Pulmonary artery endothelial cell (primary cell): Measurements from ENCODE around the gene MAN2B1. TPM values are rescaled to one million over a fixed set of nuclear protein-coding genes. Genes with fewer than 3 reads are reported as not detected.
"Not testable (repeated sequence)": the region's sequence is repeated elsewhere in the genome, so short reads cannot be mapped to it uniquely, and the experiment has no call there.

Experiments
- DNase-seq: peaks from one replicate; pipeline ENCODE4 v3.0.0-alpha.2; 2011; ENCODE audit warnings: low read depth, low spot score
- total RNA-seq: library from RNA; depleted of rRNA; stranded (reverse); fragments of >200 nt; gene quantifications from 2 replicates; pipeline ENCODE4 v1.2.3, GENCODE V29; 2014

Gene MAN2B1
- total RNA-seq, 1 donor from 2014 or later = 41.5 TPM

DNA sequence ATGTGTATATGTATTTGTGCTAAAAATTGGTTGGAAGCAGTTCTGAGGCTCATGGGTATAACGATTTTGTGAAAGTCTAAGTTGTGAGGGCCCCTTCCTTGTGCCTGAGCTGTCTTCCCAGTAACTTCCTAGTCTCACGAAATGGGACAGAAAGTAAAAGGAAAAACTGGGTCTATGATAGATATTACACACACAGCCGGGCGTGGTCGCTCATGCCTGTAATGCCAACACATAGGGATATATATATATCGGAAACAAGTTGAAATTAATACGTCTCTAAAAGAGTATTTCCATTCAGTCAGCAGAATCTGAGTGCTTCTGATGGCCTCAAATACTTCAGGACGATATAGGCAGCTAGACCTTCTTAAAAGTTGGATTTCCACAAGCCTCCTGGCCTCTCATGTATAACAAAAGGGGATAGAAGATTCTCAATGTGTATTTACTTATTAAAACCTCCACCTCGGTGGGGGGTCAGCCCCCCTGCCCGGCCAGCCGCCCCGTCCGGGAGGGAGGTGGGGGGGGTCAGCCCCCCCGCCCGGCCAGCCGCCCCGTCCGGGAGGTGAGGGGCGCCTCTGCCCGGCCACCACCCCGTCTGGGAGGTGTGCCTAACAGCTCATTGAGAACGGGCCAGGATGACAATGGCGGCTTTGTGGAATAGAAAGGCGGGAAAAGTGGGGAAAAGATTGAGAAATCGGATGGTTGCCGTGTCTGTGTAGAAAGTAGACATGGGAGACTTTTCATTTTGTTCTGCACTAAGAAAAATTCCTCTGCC is 45.1 kb downstream of the MAN2B1 start:
- not testable (repeated sequence) for DNase-seq

DNA sequence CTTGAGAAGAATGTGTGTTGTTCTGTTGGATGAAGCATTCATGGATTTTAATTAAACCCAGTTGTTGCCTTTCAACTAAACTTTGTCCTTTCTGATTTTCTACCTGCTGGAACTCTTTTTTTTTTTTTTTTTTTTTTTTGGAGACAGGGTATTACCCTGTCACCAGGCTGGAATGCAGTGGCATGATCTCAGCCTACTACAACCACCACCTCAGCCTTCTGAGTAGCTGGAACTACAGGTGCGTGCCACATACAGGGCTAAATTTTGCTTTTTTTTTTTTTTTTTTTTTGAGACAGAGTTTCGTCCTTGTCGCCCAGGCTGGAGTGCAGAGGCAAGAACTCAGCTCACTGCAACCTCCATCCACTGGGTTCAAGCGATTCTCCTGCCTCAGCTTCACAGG is 48.9 kb downstream of the MAN2B1 start:
- DNase-seq = no peak

DNA sequence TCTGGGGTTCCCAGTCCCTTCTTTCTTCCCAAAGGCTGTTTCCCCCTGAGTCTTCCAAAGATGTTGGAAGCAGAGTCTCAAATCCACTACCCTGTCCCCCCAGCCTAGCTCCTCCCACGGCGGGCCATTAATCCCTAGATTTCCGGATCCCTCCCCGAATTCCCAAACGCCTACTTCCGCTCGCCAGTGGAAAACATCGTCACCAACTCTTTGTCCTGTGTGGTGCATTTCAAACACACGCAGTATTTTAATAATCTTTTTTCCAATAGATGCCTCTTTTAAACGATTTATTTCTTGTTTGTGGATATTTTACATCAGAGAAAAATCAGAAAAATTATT is 55.2 kb downstream of the MAN2B1 start:
- peak; percentile 26 for DNase-seq

DNA sequence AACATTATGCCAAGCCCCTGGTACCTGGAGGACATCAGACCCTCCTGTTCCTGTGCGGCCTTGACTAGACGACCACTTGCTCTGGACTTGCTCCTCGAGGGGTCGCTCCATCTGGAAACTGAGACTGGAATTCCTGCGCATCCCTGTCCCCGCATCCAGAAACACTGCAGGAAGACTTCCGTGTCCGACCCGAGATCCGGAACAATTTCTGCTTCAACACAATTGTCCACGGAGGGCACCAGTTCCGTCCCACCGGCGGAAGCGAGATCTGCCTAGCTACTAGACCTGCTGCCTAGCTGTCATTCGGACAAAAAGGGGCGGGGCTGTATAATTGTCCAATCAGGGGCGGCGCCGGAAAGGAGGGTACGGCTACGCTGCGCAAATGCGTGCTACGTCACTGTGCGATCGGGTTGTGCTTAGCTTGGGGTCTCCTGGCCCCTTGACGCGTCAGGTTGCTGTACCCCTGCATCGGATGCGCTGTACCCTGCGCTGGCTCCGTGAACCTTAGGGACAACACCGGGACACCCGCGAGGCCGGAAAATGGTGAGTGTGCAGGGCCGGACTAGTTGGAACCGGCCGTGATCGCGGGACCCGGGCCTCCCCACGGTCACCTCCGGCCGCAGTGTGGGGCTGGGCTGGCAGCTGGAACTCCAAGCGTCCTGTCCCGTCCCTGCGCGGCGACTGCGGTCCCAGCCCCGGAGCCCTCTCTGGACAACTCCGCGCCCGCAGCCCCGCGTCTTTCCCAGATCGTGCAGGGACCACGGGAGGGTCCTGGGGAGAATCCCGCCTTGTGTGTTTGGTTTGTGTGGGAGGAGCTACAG is 55.8 kb downstream of the MAN2B1 start, which contains the start of the genes ZNF490 and ZNF791:
TSS of gene ZNF490 (minus strand) at position 274 of the 821 bp plus-strand sequence. CDS start at position 141, 133 bp downstream.
TSS of gene ZNF791 (plus strand) at position 381 of the 821 bp plus-strand sequence. CDS start at position 541, 160 bp downstream.
- DNase-seq = peak; percentile 86

DNA sequence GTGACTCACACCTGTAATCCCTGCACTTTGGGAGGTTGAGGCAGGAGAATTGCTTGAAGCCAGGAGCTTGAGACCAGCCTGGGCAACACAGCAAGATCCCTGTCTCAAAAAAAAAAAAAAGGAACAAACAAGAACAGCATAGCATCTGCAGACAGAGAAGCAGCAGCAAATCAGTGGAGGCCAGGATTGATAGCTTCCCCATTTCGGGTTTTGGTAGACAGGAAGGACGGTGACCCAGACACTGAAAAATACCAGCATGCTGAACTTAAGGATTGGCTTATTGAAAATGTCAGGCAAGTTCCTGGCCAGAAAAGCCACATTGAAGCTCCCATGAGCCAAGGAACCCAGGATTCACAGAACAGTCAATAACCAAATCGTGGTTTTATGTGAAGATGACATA is 58.9 kb downstream of the MAN2B1 start:
- DNase-seq = no peak

DNA sequence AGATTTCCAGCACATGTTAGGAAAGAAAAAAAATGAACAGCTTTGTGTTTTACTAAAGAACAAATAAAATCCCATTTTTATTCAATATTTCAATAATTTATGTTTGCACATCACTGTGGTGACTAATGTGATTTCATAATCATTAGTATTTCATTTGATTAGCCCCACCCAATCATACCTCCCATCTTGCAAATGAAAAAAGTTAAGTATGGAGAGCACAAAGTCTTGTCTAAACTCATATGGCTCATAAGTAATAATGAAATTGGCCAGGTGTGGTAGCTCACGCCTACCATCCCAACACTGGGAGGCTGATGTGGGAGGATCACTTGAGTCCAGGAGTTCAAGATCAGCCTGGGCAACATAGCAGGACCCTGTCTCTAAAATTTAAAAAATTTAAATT is 59.7 kb downstream of the MAN2B1 start:
- DNase-seq = no peak

DNA sequence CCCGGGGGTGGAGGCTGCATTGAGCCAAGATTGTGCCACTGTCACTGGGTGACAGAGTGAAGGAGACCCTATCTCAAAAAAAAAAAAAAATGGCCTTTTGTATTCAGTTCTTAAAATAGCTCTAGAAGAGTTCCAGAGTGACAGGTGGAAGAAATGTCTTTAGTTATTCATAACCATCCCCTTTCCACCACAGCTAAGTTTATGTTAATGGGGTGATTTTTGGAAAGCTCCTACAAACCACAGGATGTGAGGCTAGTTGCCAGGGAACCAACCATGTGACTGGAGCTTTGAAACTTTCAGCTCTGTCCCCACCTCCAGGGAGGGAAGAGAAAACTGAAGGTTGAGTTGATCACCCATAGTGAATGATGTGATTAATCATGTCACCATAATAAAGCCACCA is 62.8 kb downstream of the MAN2B1 start:
- no peak for DNase-seq

DNA sequence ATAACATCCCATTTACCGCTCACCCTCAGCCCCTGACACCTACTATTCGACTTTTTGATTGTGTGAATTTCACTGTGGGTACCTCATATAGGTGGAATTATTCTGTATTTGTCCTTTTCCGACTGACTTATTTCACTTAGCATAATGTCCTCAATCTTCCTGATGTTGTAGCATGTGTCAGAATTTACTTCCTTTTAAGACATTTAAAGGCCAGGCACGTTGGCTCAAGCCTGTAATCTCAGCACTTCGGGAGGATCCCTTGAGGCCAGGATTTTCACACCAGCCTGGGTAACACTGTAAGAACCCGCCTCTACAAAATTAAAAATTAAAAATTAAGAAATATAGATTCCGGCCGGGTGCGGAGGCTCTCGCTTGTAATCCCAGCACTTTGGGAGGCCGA is 68.9 kb downstream of the MAN2B1 start:
- no peak for DNase-seq

DNA sequence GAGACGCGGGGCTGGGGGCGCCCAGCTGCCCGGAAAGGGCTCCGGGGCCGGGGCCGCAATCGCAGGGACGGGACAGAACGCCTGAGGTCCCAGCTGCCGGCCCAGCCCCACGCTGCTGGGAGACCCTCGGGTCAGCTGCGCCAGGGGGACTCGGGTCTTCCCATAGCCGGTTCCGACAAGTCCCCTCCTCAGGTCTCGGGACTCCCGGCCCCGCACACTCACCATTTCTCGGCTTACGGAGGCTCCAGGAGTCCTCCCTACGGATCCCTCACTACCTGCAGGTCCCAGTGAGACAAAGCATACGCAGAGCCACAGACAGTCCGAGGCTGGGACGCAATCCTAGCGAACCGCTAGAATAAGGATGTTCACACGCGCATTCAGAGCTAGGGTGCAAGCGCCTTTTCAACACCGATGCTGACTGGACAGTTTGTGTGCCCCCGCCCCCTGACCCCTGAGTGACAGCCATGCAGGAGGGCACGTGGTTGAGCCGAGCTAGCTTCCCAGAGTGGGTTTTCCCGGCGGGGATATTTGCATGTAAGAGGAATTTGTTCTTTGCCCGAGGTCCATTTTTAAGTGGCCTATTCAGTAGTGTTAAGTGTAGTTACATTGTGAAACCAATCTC is 69.5 kb downstream of the MAN2B1 start:
- DNase-seq = no peak

Other genes starting within 250 kb of the MAN2B1 start
- gene ZNF443, start 225.7 kb downstream of the MAN2B1 start, total RNA-seq = 3.6 and 6.0 TPM in 2 replicates
- gene ZNF709, start 181.9 kb downstream of the MAN2B1 start, total RNA-seq = 2.6 and 3.9 TPM in 2 replicates
- 6.8 and 9.1 TPM in 2 replicates for gene ZNF564, start 115.3 kb downstream of the MAN2B1 start, total RNA-seq
- gene ZNF490, start 55.9 kb downstream of the MAN2B1 start, total RNA-seq = 6.0 and 9.7 TPM in 2 replicates
- gene ZNF791, start 55.8 kb downstream of the MAN2B1 start, total RNA-seq = 17.4 and 19.4 TPM in 2 replicates
- 7.5 and 10.9 TPM in 2 replicates for gene WDR83, start 65 bp upstream of the MAN2B1 start, total RNA-seq
- 58.6 and 60.9 TPM in 2 replicates for gene DHPS, start 15.1 kb upstream of the MAN2B1 start, total RNA-seq
- not detected in 2 replicates for gene GNG14, start 21.3 kb upstream of the MAN2B1 start, total RNA-seq
- gene FBXW9, start 29.9 kb upstream of the MAN2B1 start, total RNA-seq = 8.4 and 14.8 TPM in 2 replicates
- 23.9 and 31.4 TPM in 2 replicates for gene TNPO2, start 57.2 kb upstream of the MAN2B1 start, total RNA-seq
- gene TRIR, start 67.9 kb upstream of the MAN2B1 start, total RNA-seq = 161 and 169 TPM in 2 replicates
- gene GET3, start 70.8 kb upstream of the MAN2B1 start, total RNA-seq = 113 and 115 TPM in 2 replicates
- gene BEST2, start 85.0 kb upstream of the MAN2B1 start, total RNA-seq = not detected in 2 replicates
- gene HOOK2, start 108.8 kb upstream of the MAN2B1 start, total RNA-seq = 11.4 and 11.5 TPM in 2 replicates
- 33.4 and 41.1 TPM in 2 replicates for gene JUNB, start 124.7 kb upstream of the MAN2B1 start, total RNA-seq
- 186 and 250 TPM in 2 replicates for gene PRDX2, start 135.1 kb upstream of the MAN2B1 start, total RNA-seq
- gene THSD8, start 135.3 kb upstream of the MAN2B1 start, total RNA-seq = 0.13 TPM in 1 of 2 replicates, not detected in the other
- gene RNASEH2A, start 139.8 kb upstream of the MAN2B1 start, total RNA-seq = 34.7 and 50.5 TPM in 2 replicates
- gene RTBDN, start 167.8 kb upstream of the MAN2B1 start, total RNA-seq = not detected in 2 replicates
- gene MAST1, start 171.8 kb upstream of the MAN2B1 start, total RNA-seq = 0.18 and 0.59 TPM in 2 replicates
- 18.4 and 24.6 TPM in 2 replicates for gene DNASE2, start 214.7 kb upstream of the MAN2B1 start, total RNA-seq
- not detected in 2 replicates for gene KLF1, start 220.5 kb upstream of the MAN2B1 start, total RNA-seq
- 25.3 and 29.8 TPM in 2 replicates for gene GCDH, start 224.4 kb upstream of the MAN2B1 start, total RNA-seq